Heart right ventricle (tissue), 16 donors: ENCODE measurements around the gene RANBP9. TPM values are rescaled to one million over a fixed set of nuclear protein-coding genes. Genes with fewer than 3 reads are reported as not detected.

Source experiments
- ATAC-seq, 8 donors: fragments of 200-7000 bp; cut with Tn5 transposase; one replicate each; pipeline ENCODE4 v1.9.1; 2020; ENCODE audit warnings: mild to moderate bottlenecking in 8 of 8, moderate library complexity in 8 of 8, moderate number of reproducible peaks in 1 of 8
- DNase-seq, 2 donors: peaks; one replicate each; pipeline ENCODE4 v3.0.0-alpha.2; 2020
- H3K27ac ChIP-seq, 10 donors: fragments of 200-600 bp; sonication (generic) in 2 of 10; one replicate each; pipeline versions ENCODE4 v1.5.0 to v1.8.0; 2020 to 2022; ENCODE audit warnings: mild to moderate bottlenecking in 3 of 10
- H3K27me3 ChIP-seq, 7 donors: fragments of 200-600 bp; one replicate each; pipeline ENCODE4 v1.8.0; 2021 to 2022; ENCODE audit warnings: mild to moderate bottlenecking in 2 of 7
- H3K36me3 ChIP-seq, 9 donors: fragments of 200-600 bp; sonication (generic) in 1 of 9; one replicate each; pipeline versions ENCODE4 v1.5.0 to v1.8.0; 2020 to 2022; ENCODE audit warnings: mild to moderate bottlenecking in 2 of 9
- H3K4me1 ChIP-seq, 9 donors: fragments of 200-600 bp; sonication (generic) in 1 of 9; one replicate each; pipeline versions ENCODE4 v1.5.0 to v1.8.0; 2020 to 2022; ENCODE audit warnings: mild to moderate bottlenecking in 4 of 9
- H3K4me3 ChIP-seq, 10 donors: fragments of 200-600 bp; sonication (generic) in 2 of 10; one replicate each; pipeline versions ENCODE4 v1.5.0 to v1.8.0; 2020 to 2022; ENCODE audit warnings: mild to moderate bottlenecking in 7 of 10, moderate library complexity in 2 of 10
- H3K9me3 ChIP-seq, 11 donors: fragments of 200-600 bp in 10 of 11; sonication (generic) in 2 of 11; one replicate each; pipeline versions ENCODE4 v1.5.0 to v1.8.0; 2013 to 2022; ENCODE audit warnings: mild to moderate bottlenecking in 2 of 11, control low read depth in 1 of 11, moderate library complexity in 1 of 11
- CTCF ChIP-seq, 9 donors: fragments of 200-600 bp; sonication (generic) in 2 of 9; IDR thresholded peaks; one replicate each; pipeline versions ENCODE4 v1.5.0 to v1.8.0; 2021 to 2022; ENCODE audit warnings: antibody characterized with exemption in 9 of 9, mild to moderate bottlenecking in 5 of 9, moderate library complexity in 1 of 9
- WGBS, 2 donors: extraction: QIAGEN DNeasy Blood & Tissue Kit; methylation state at CpG; one replicate each; pipeline ENCODE4 v1.1.7; 2013; ENCODE audit warnings: inconsistent platforms in 1 of 2; 5-methylcytosine and 5-hydroxymethylcytosine counted together
- intact Hi-C, 10 donors: fragments of 100-400 bp; cut with DNase I; formaldehyde crosslinking; loops; one replicate each; pipeline versions ENCODE4 v1.11.1 to v1.14.2; 2022
- polyA plus RNA-seq, 2 donors: library from polyadenylated mRNA; stranded (reverse); fragments of 200-250 nt; gene quantifications; one replicate each; pipeline ENCODE4 v1.2.3, GENCODE V29; 2013
- total RNA-seq, 10 donors: library from RNA; stranded (reverse); fragmentation: NEBNext Ultra II Directional in 3 of 10; extraction: Animal tissue kit (Norgen Biotek cat#: 25700) in 3 of 10; gene quantifications; one replicate each; pipeline versions ENCODE4 v1.2.1 to v1.2.4, GENCODE V29; 2021 to 2023
- donor health status: Arrhythmogenic right ventricular cardiomyopathy.
- donor health status: ischemic (EF 13 %, LVEDD 7.1; RV severe dilation, severe dysfunction).
- donor health status: healthy with polysubstance abuse.
- donor health status: DM: no; HTN: yes; CAD: no.
- donor health status: DM: no; HTN: no; CAD: no.
- donor health status: ischemic (EF 25% LVEDD 6.9; RV normal size, moderate dysfunction).
- donor health status: ischemic (EF 25% LVEDD 5.7; RV mildly dilated, moderate dysfunction).
- donor health status: healthy.
- donor health status: DM: yes; HTN: yes; CAD: no.
- donor health status: Ischemic cardiomyopathy.
- donor health status: ischemic (EF 35%, LVEDD 5.7; RV mildly dilated, moderate dysfunction).
- donor health status: nonischemic (EF 11% LVEDD 7.7; RV severe dilation, severe dysfunction).
- donor health status: DM: yes; HTN: yes; CAD: no.
- donor health status: PGD.
- donor health status: ischemic (EF 29% LVEDD 5.4; RV normal size, mild dysfunction).
- donor health status: nonischemic (EF 23%, LVEDD 6.1; RV moderate dilation, normal function).

Gene RANBP9
- total and polyA plus RNA-seq, 12 donors: 10.0 to 41.6 (median 33.8) TPM

- Histone ChIP-seq H3K4me1 (peaks cover 0 to under 1% (median 0%) of the 10 kb centered on the region in 9 donors), H3K36me3 (peaks cover 0 to 99% (median 59%) of the 10 kb centered on the region in 9 donors), H3K27me3 (no peaks in the 10 kb centered on the region), H3K9me3 (no peaks in the 10 kb centered on the region), H3K27ac (no peak overlapping the region), H3K4me3 (no peak overlapping the region)
- ATAC-seq (no peak), DNase-seq (no peak)
- intact Hi-C loops: no loop called here
- WGBS, 2 donors: 82 to 89% methylated on average over 6 of the region's 6 CpGs
- TF ChIP-seq CTCF (IDR thresholded peaks at IDR 0.05): no peak
Observed at GRCh38 chr6:13593103-13593502, 118.5 kb downstream of the RANBP9 start.

GRCh38 chr6:13591205-13591921 lies 120.3 kb downstream of the RANBP9 start:
- 95 to 96% methylated on average over 21 of the region's 21 CpGs for WGBS, 2 donors
- H3K9me3 ChIP-seq: no peaks in the 10 kb centered on the region
- DNase-seq (no peak), ATAC-seq (no peak)
- peaks cover 0 to 15% (median 8%) of the 10 kb centered on the region in 9 donors for H3K4me1 ChIP-seq
- no peak for TF ChIP-seq CTCF (IDR thresholded peaks at IDR 0.05)
- intact Hi-C loops: no loop called here
- H3K36me3 ChIP-seq: peaks cover 0 to 99% (median 55%) of the 10 kb centered on the region in 9 donors
- no peaks in the 10 kb centered on the region for H3K27me3 ChIP-seq
- H3K4me3 ChIP-seq: no peak overlapping the region
- no peak overlapping the region for H3K27ac ChIP-seq

- peaks cover 0 to 93% (median 49%) of the 10 kb centered on the region in 9 donors for H3K36me3 ChIP-seq
- intact Hi-C loops: no loop called here
- no peak overlapping the region for H3K27ac ChIP-seq
- 85 to 89% methylated on average over 1 of the region's 1 CpG for whole genome bisulfite sequencing, 2 donors
- no peaks in the 10 kb centered on the region for H3K27me3 ChIP-seq
- no peak overlapping the region for H3K4me3 ChIP-seq
- no peak for ATAC-seq
- no peak for DNase-seq
- H3K9me3 ChIP-seq: no peaks in the 10 kb centered on the region
- peaks cover 0 to 15% (median 8%) of the 10 kb centered on the region in 9 donors for H3K4me1 ChIP-seq
- no peak for TF ChIP-seq CTCF (IDR thresholded peaks at IDR 0.05)
Observed at GRCh38 chr6:13590574-13591153, 121.0 kb downstream of the RANBP9 start.

- Histone ChIP-seq H3K4me3 (no peak overlapping the region), H3K36me3 (peaks cover 0 to 93% (median 46%) of the 10 kb centered on the region in 9 donors), H3K27ac (no peak overlapping the region), H3K27me3 (no peaks in the 10 kb centered on the region), H3K9me3 (no peaks in the 10 kb centered on the region), H3K4me1 (peaks cover 0 to 15% (median 8%) of the 10 kb centered on the region in 9 donors)
- no peak for TF ChIP-seq CTCF (IDR thresholded peaks at IDR 0.05)
- 85 to 88% methylated on average over 9 of the region's 9 CpGs for WGBS, 2 donors
- no peak for DNase-seq
- ATAC-seq: no peak
- intact Hi-C loops: no loop called here
Observed at GRCh38 chr6:13589801-13590200, 121.8 kb downstream of the RANBP9 start.
